ENCODE measurements around the gene DLGAP1.

DNA sequence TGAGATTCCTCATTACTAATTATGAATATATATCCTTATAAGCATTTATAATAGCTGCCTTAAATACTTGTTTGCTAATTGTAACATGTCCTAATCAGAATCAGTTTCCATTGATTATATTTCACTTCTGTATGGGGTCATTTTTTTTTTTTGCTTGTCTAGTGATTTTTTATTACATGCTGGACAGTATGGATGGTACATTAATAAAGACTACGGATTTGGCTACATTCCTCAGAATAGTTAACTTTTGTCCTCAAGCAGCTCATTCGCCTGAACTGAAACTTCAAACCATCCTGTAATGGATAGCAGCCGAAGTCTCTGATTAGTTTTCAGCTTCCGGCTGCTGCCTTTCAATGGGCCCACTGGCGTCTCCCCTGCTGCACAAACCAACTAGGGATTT lies 993.4 kb downstream of the DLGAP1 start:
- TF ChIP-seq, protein P1, sequence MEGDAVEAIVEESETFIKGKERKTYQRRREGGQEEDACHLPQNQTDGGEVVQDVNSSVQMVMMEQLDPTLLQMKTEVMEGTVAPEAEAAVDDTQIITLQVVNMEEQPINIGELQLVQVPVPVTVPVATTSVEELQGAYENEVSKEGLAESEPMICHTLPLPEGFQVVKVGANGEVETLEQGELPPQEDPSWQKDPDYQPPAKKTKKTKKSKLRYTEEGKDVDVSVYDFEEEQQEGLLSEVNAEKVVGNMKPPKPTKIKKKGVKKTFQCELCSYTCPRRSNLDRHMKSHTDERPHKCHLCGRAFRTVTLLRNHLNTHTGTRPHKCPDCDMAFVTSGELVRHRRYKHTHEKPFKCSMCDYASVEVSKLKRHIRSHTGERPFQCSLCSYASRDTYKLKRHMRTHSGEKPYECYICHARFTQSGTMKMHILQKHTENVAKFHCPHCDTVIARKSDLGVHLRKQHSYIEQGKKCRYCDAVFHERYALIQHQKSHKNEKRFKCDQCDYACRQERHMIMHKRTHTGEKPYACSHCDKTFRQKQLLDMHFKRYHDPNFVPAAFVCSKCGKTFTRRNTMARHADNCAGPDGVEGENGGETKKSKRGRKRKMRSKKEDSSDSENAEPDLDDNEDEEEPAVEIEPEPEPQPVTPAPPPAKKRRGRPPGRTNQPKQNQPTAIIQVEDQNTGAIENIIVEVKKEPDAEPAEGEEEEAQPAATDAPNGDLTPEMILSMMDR (IDR thresholded peaks at IDR 0.05): no peak
- no peak for TF ChIP-seq POLR2A (IDR thresholded peaks at IDR 0.05)

Data from right lobe of liver (tissue), 4 donors.